MV-4-11 (cell line): Measurements from ENCODE around the gene TSPAN18.

ENCODE experiments used
- DNase-seq: peaks from one replicate; lab custom pipeline; 2025; lab: John Stamatoyannopoulos, UW

The TSPAN18 gene

DNA sequence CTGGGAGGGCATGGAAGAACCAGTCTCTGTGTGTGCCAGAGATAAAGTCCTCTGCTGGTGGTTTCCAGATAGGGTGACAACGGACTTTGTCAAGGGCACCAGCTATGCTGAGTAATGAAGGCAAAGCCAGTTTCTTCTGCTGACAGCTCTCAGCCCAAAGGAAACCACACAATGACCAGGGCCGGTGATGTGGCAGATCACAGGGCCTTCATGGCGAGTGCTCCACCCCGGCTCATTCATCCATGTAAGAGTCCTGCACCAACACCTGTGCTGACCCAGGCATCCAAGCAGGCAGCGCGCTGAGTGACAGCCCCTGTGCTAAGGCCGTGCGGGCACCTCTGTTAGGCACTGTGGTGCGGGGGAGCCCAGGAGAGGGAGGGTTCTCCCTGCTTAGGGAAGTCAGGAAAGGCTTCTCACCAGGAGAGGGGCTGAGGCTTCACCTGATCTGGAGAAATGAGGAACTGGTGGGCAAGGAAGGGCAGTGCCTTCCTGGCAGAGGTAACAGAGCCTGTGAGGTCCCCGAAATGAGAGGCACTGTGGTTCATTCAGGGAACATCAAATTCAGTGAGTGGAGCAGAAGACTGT lies 190.1 kb downstream of the TSPAN18 start:
- peak; percentile 38 for DNase-seq

DNA sequence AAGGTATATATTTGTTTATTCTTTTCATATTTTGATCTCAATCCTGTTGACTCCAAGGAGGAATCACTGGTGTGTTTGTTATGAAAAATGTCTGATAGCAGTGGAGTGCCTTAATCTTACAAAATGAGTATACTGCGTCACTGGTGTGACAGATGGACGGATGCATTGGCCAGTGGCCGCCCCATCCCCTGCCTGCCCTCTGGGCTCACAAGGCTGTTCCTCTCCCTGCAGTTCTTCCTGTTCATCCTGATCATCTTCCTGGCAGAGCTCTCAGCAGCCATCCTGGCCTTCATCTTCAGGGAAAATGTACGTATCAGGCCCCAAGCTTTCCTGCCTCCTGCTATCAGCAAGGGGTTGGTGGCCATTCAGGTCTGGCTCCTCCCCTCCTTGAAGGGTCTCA lies 191.0 kb downstream of the TSPAN18 start:
- no peak for DNase-seq

DNA sequence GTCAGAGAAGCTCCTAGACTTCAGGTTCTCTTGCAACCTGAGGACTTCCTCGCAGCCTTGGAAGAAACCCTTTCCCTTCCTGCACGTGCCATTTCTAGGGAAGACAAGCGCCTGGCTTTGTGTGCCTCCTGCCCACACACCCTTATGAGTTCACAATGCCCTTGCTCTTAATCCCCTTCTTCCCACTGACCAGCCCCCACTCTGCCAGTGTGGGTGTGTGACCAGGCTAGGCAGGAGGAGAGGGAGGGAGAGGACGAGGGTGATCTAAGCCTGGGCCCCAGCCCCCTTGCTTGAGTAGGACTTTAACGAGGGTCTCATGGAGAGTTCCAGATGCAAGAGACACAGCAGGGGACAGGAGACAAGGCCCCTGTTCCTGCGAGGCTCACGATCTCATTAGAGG lies 193.7 kb downstream of the TSPAN18 start:
- no peak for DNase-seq

DNA sequence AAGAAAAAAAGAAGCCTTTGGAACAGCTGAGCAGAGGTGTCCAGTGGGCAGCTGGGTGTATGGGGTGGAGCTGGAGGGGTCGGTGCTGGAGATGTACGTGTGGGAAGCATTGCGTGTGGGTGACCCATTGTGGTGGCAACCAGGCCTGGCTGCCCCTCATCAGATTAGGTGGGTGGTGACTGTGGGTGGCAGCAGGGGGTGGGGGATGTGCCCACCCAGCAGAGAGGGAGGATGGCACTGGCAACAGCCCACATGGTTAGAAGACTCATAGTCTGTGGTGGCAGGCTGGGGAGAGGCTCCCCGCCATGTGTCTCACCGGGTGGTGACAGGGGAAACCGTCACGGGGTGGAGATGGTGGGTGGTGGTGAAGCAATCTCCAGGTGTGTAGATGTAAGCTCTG lies 196.4 kb downstream of the TSPAN18 start:
- DNase-seq: no peak

DNA sequence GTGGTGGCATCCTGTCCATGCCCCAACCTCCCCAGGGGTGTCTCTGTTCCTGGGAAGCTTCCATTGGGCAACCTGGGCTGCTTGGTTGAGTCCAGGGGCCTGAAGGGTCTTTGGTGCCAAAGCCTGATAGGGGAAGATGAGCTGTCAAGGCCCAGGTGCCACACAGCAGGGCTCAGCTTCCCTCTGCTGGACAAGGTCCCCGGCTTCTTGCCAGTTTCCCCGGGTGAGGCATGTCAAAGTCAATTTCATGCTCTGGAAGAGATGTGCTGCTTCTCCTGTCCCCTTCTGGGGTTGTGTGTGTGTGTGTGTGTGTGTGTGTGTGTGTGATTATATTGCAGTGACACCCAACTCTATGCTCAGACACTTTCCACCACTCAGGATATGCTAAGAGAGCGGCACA lies 197.0 kb downstream of the TSPAN18 start:
- no peak for DNase-seq

DNA sequence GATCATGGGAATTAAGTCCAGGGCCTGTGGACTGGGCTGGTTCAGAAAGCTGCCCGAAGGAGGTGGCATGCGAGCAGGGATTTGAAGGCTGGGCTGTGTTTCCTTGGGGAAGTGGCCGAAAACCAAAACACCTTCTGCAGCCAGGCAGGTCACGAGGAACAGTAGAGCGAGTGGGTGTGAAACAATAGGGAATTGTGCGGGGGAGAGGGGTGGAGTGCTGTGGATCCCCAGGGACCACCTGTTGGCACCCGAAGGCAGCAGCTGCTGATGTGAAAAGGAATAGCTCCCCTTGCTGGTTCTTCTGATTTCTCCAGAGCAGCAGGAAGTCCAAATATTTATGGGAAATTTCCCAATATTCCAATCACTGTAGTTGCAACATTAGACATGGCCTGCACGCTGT lies 199.3 kb downstream of the TSPAN18 start:
- DNase-seq: no peak

DNA sequence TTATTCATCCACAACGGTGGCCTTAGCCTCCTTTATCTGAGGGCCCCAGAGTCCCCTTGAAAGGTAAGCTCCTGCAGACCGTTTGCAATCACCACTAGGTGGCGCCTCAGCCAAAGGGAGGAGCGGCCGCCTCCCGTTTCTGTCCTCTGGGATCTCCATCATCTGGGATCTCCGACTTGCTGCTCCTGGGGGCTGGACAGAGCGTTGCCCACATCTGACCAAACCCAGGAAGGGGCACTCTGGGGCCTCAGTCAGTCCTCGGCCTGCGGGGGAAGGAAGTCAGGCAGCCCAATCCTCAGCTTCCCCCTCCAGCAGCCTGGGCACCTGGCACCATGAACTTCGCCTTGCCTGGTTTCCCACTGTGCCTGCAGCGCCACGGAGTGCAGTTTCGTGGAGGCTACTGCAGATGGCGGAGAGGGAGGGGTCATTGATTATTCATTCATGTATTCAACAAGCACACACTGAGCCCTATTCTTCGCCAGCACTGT lies 200.5 kb downstream of the TSPAN18 start:
- DNase-seq: peak; percentile 16

DNA sequence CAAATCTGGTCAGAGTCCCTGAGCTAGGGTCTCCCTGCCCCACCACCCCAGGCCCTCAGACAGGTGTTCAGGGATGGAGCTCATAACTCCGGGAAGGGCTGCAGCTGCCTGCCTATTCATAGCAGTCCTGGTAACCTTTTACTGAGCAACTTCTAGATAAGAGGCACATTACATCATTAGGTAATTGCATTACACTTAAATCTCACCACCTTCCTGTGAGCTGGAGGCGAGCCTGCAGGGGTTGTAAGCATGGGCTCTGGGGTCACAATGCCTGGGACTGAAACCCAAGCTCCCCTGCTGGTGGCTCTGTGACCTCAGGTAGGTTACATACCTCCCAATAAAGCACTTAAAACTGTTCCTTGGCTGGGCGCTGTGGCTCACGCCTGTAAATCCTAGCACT lies 201.4 kb downstream of the TSPAN18 start:
- no peak for DNase-seq

DNA sequence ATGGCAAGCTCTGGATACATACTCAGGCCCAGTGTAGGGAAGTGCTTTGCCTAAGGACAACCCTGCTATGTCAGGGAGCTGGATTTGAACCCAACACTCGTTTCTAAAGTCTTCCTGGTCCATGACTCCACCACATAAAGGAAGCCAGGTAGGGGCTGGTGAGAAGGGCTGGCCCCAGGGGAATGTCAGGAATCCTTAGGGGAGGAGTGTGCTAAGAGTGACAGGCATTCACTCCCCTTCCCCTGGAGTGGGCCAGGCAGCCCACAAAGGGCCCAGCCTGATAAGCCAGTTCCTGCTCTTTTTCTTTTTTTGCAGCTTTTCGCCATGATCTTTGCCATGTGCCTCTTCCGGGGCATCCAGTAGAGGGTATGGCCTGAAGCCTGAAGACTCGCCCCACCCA lies 202.1 kb downstream of the TSPAN18 start:
- no peak for DNase-seq

DNA sequence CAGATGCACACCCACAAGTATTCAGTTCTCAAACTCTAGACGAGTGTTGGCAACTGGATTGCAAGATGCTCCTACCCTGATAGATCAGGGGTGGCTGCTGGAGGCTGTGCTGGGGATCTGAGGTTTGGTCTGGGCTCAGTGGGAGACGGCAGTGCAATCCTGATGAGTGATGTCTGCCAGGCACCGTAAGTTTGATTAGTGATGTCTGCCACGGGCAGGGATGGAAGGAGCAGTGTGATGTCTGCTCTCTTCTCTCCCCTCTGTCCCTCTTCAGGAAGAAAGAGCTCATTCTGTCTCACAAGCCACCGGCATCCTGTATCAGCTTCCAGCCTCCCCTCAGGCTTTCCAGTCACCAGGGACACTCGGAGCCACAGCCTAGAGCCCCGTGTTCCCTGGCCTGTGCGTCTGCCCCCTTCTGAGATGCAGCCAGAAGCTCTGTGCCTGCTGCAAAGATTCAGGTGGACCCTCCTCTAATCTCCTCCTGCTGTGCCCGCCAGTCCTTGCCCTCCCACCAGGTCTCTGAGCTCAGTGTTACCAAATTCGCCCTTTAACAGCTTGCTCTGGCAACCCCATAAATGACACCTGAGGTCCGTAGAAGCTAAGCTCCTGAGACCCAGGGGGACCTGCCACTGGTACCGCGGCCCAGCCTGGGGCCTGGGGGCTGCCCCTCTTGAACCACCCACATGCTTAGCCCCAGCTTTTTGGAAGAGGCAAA lies 204.0 kb downstream of the TSPAN18 start:
- no peak for DNase-seq

DNA sequence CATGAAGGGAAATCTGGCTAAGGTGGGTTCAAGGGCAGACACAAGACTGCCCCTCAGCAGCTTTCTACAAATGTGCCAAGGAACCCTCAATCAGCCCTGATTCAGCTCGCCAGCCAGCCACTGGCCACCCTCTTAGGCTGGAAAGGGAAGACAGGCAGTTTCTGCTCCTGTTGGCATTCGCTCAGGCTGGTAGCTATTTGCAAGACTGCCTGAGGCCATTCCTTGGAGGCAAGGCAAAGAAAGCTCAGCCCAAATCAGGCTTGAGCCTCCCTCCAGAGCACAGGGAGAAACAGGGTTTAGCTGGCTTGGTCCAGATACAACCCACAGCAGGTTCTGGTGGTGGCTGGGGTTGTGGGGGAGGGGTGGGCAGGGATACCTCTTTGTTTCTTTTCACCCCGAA lies 204.7 kb downstream of the TSPAN18 start:
- no peak for DNase-seq

DNA sequence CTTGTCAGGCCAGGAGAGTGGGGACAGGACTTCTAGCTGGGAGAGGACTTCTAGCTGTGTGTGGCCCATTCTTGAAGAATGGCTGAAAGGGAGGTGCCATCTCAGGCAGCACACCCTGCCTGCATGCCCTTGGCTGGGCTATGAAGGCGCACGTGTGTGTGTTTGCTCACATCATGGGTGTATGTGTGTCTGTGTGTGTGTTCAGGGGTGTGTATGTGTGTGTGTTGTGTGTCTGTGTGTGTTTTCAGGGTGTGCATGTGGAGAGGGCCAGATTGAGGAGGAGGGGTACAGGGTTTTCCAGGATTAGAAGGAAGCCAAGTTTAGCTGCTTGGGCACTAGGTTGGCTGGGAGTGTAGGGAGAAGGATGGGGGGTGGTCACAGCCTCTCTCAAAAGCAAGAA lies 207.3 kb downstream of the TSPAN18 start:
- DNase-seq: no peak

DNA sequence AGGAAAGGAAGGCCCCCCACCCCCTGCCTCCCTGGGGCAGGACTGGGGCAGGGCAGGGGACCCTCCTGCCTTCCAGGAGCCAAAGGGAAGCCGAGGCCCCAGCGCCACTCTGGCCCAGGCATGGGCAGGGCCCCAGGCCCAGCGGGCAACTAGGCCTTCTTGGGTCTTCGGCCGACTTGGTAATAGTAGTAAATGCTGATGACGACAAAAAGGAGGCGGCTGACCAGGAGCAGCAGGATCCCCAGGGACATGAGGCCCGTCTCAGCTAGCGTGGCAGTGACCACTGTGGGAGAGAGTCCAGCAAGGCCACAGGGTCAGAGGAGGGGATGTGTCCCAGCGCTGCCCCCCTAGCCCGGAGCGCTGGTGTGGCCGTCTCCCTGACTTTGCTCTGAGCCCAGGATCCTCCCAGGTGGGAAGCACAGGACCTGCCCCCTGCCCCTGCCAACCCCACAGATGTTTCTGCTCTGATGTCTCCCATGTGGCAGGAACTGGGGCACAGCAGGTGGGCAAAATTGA lies 208.0 kb downstream of the TSPAN18 start:
- DNase-seq: no peak

DNA sequence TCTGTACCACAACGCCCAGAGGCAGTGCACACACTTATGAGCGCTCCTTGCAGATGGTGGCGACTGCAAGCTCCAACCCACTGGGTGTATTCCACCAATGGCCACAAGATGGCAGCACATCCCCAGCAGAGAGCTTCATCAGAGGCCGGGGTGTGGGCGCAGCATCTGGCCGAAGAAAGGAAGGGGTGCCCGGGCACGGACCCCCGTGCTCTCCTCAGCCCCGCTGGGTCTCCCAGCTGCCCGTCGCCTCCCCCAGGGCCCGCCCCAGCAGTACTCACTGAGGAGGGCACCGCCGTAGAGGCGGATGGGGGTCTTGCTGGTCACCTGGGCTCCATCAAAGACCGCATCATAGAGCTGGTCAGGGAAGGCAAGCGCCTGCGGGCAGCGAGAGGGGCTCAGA lies 209.8 kb downstream of the TSPAN18 start:
- DNase-seq: peak; percentile 62

DNA sequence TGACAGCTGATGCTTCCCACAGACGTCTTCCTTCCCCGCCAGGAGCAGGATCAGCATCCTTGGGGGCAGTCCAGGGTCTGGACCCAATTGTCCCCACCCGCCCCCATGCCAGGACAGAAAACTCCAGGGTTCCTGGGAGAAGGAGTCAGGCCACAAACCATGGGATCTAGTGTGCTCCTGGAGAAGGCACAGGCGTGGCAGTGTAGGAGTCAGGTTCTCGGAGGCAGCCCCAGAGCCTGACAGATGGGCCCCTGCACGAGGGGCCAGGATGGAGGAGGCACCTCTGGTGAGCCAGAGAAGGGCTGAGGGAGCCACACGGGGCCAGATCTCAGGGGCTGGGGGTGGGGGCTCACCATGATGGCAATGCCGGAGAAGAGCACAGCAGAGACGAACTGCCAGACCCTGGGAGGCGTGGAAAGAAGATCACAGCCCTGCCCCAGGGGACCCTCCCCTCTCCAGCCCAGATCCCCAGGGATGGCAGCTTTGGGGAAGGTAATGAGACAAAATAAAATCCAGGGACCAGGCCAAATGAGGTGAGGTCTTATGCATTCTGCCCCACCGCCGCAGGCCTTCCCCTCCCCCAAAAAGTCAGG lies 210.3 kb downstream of the TSPAN18 start:
- DNase-seq: no peak

DNA sequence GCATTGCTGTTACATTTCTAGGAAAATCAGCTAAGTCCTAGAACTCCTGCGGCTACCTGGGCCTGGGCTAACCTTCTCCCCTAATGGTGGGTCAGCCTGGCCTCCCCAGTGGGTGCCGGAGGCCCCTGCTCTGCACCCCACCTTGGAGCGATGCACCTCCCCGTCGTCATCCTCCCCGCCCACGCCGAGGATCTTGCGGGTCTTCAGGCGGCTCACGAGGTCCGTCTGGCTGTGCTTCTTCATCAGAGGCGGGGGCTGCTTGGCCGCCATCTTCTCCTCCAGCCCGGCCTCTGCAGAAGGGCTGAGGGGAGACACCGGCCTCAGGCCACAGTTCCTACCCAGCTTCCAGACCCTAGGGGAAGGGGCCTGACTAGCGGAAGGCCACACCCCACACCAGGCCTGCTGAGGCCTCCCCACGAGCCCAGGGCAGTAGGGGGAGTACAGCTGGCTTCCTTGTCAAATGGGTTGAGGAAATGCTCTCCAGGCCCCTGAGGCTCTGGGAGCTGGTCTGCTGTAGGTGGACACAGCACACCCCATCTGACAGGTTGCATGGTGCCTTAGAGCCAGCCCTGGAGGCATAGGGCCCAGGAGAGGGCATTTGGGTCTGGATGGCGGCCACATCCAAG lies 211.4 kb downstream of the TSPAN18 start:
- DNase-seq: no peak

DNA sequence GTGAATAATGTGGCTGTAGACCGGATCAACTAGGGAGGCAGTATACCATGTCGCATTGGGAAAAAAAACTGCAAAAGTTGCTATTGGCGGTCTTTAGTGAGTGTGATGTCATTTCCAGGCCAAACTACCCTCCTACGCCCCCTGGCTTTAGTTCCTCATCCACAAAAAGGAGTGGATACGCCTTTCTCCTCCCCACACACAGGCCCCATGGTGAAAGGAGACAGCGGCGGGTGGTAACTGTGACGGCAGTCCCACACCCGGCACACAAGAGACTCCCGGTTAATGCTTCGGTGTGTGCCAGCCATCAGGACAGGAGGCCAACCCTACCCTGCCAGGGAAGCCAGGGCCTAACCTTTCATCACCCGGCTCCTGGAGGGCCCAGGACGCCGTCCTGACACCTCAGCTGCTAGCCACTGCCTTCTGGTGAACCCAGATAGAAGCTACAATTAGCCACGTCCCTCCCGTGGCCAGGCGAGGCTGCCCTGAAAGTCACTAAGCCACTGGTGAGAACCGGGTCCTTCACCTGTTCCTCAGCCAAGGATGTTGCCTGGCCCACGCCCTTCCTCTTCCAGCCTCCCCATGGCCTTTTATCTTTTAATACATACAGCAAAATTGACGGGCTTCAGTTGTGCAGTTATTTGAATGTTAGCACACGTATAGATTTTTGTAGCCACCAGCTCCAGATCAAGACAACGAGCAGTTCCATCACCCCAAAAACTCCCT lies 213.1 kb downstream of the TSPAN18 start:
- peak; percentile 67 for DNase-seq

DNA sequence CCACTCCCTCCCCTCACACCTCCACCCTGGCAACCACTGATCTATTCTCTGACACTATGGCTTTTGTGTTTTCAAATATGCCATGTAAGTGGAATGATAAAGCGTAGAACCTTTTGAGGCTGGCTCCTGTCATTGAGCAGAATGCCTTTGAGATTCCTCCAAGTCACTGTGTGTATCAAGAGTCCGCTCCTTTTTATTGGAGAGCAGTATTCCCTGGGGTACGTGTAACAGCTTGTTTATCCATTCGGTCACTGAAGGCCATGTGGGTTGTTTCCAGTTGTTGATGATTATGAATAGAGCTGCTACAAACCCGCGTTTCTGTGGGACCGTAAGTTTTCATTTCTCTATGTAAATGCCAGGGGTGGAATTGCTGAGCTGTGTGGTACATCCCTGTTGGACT lies 213.6 kb downstream of the TSPAN18 start:
- no peak for DNase-seq

DNA sequence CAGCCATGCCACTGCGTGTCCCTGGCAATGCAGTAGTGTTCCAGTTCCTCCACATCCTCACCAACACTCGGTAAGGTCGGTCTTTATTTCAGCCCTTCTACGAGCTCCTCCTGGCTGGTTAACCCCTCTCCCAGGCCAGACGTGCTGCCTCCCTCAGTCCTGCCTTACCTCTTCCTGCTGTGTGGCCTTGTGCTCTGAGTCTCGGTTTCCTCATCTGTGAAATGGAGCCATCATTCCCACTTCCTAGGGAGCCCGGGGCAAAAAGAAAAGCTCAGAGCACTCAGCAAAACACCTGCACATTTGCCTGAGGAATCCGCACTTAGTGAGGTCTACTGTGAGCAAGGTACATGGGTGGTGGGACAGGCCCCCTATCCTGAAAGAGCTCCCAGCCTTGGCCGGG lies 214.1 kb downstream of the TSPAN18 start:
- DNase-seq: no peak

DNA sequence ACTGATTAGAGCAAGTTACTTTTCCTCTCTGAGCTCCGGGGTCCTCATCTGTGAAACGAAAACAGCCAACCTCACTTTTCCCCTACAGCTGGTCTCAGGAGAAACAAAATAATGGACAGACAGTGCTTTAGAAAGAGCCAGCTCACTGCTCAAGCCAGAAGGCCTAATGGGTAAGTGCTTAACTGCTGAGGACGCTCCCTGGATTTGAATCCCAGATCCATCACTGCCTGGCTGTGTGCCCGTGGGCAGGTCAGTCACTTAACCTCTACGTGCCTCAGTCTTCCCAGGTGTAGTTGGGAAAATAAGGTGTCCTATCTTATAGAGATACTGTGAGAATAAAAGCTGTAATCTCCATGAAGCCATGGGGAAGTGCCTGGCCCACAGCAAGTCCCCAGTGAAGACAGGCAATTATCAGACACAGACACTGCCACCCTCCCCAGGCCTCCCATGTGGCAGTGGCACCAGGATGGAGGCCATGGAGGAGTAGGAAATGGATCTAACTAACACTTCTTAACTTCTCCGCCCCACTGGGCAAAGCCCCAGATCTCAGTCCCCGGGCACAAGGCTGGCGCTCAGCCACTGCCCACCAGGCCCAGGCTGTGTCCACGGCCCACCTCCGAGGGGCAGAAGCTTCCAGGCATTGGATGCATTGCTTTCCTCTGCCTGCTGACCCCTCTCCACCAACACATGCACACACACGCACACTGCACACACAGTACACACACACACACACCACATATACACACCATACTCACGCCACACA lies 214.7 kb downstream of the TSPAN18 start:
- DNase-seq: no peak
